ENCODE measurements around the gene KCNQ1.

GRCh38 chr11:2766166-2766565 is 321.4 kb downstream of the KCNQ1 start:
- TF ChIP-seq TOX (CRISPR knock-in tag; IDR thresholded peaks at IDR 0.05; ENCODE audit: borderline replicate concordance): no peak
- no peak for TF ChIP-seq ZFP30 (CRISPR knock-in tag; IDR thresholded peaks at IDR 0.05)
- no peak for TF ChIP-seq ZNF70 (CRISPR knock-in tag; IDR thresholded peaks at IDR 0.05)

Measured in SK-N-SH treated with all-trans-retinoic acid at 6 μM for 48 hours (cell line).